ENCODE data around the gene PTGER2. TPM values are rescaled to one million over a fixed set of nuclear protein-coding genes. Genes with fewer than 3 reads are reported as not detected.
A peak's percentile ranks its signal among the peaks of the same experiment; 100 is the strongest.

PTGER2 gene
- polyA plus RNA-seq, 1 of the 3 experiments (the other 2 are of a cell fraction): 0.67 TPM

DNA sequence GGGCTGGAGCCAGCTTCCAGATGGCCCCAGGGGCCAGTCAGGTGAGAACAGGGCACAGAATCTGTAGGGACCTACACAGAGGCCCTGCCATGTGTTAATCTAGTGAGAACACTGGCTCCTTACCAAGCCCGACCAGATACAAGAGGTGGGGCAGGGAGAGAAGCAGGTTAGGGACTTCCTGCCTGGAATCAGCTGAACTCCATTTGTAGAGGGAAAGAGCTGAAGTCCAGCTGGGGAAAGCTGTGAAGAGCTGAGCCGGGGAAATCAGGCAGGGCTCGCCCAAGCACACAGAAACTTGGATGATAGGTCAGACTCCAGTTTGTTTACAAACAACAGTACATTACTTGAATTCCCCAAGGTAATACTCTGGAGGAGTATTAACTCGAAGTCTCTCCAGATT is 46.7 kb downstream of the PTGER2 start (continued):
- no peak for TF ChIP-seq ZBTB33 (IDR thresholded peaks at IDR 0.05; ENCODE audit: borderline replicate concordance, low read depth)
- no peak for TF ChIP-seq USF1 (IDR thresholded peaks at IDR 0.05; ENCODE audit: borderline replicate concordance, low read depth)
- no peak for TF ChIP-seq FOXM1 (IDR thresholded peaks at IDR 0.05; ENCODE audit: low read depth)
- TF ChIP-seq TEAD4 (IDR thresholded peaks at IDR 0.05; ENCODE audit: borderline replicate concordance, insufficient read depth): no peak

GRCh38 chr14:52363041-52363704 is 49.1 kb downstream of the PTGER2 start:
- no peaks in the 10 kb centered on the region for H3K9me3 ChIP-seq
- CTCF ChIA-PET: interaction anchor here (1.1 to 1.4 kb wide), 2 partner anchors 14 to 63 kb away, joined by 3 to 5 read pairs; no protein-coding TSS in a partner anchor
- TF ChIP-seq RCOR1 (IDR thresholded peaks at IDR 0.05; ENCODE audit: low read length) (no peak), NRF1 (IDR thresholded peaks at IDR 0.05; ENCODE audit: low read depth, low read length) (no peak), YY1 (IDR thresholded peaks at IDR 0.05; ENCODE audit: low read depth) (no peak), EP300 (IDR thresholded peaks at IDR 0.05; ENCODE audit: borderline replicate concordance in 1 of 2, low read depth in 1 of 2, low read length in 1 of 2) (no peak)
- H3K4me2 ChIP-seq: no peak overlapping the region
- H4K20me1 ChIP-seq (ENCODE audit: insufficient read depth): no peaks in the 10 kb centered on the region
- H3K79me2 ChIP-seq (ENCODE audit: insufficient read depth): no peaks in the 10 kb centered on the region
- H3K4me1 ChIP-seq (ENCODE audit: control insufficient read depth in 1 of 2, insufficient read depth in 2 of 2, low read depth in 1 of 2, low read length in 1 of 2): peaks cover 0 to 7% of the 10 kb centered on the region in 2 experiments; a peak in 2 of 4 replicates
- no peaks in the 10 kb centered on the region for H3K9me2 ChIP-seq
- H3F3A ChIP-seq (replicated peaks; ENCODE audit: insufficient read depth): no peaks in the 10 kb centered on the region
- DNase-seq: no peak
- H3K27ac ChIP-seq (ENCODE audit: low read depth in 2 of 2, low read length in 1 of 2): peak overlapping the region in 1 of 2 experiments; percentile 34; a peak in 1 of 4 replicates
- POLR2A ChIA-PET: no interaction called here
- 72% methylated on average over 2 of the region's 2 CpGs for WGBS (ENCODE audit: low lambda C conversion rate)
- H3K27me3 ChIP-seq (ENCODE audit: insufficient read depth): no peaks in the 10 kb centered on the region
- no peak overlapping the region for H3K9ac ChIP-seq
- no peak overlapping the region for H2AFZ ChIP-seq (ENCODE audit: low read depth)
- H3K36me3 ChIP-seq (replicated peaks in 1 of 2; ENCODE audit: control insufficient read depth in 1 of 2, insufficient read depth in 2 of 2, low read length in 1 of 2): no peaks in the 10 kb centered on the region
- H3K4me3 ChIP-seq (ENCODE audit: low read depth in 2 of 2, low read length in 1 of 2): no peak overlapping the region

GRCh38 chr14:52363961-52364360 is 49.8 kb downstream of the PTGER2 start:
- no peak overlapping the region for H2AFZ ChIP-seq (ENCODE audit: low read depth)

More at GRCh38 chr14:52363961-52364360, 49.8 kb downstream of the PTGER2 start:
- ChIA-PET POLR2A (no interaction called here), CTCF (interaction anchor here (0.6 to 1.4 kb wide), 2 partner anchors 18 kb away, joined by 3 read pairs; no protein-coding TSS in a partner anchor)
- H3K9ac ChIP-seq: no peak overlapping the region
- WGBS (ENCODE audit: low lambda C conversion rate): 33% methylated on average over 1 of the region's 1 CpG
- no peak overlapping the region for H3K4me3 ChIP-seq (ENCODE audit: low read depth in 2 of 2, low read length in 1 of 2)
- H3K4me2 ChIP-seq: no peak overlapping the region
- H3K9me3 ChIP-seq: no peaks in the 10 kb centered on the region
- H3K27ac ChIP-seq (ENCODE audit: low read depth in 2 of 2, low read length in 1 of 2): no peak overlapping the region
- H3K9me2 ChIP-seq: no peaks in the 10 kb centered on the region
- no peaks in the 10 kb centered on the region for H3F3A ChIP-seq (replicated peaks; ENCODE audit: insufficient read depth)
- H3K36me3 ChIP-seq (replicated peaks in 1 of 2; ENCODE audit: control insufficient read depth in 1 of 2, insufficient read depth in 2 of 2, low read length in 1 of 2): no peaks in the 10 kb centered on the region
- H4K20me1 ChIP-seq (ENCODE audit: insufficient read depth): no peaks in the 10 kb centered on the region
- no peaks in the 10 kb centered on the region for H3K79me2 ChIP-seq (ENCODE audit: insufficient read depth)
- peaks cover 0 to 7% of the 10 kb centered on the region in 2 experiments; a peak in 2 of 4 replicates for H3K4me1 ChIP-seq (ENCODE audit: control insufficient read depth in 1 of 2, insufficient read depth in 2 of 2, low read depth in 1 of 2, low read length in 1 of 2)
- TF ChIP-seq PBX3 (IDR thresholded peaks at IDR 0.05): no peak
- no peak for TF ChIP-seq SIN3A (IDR thresholded peaks at IDR 0.05; ENCODE audit: borderline replicate concordance, low read depth, low read length)
- TF ChIP-seq GABPA (IDR thresholded peaks at IDR 0.05; ENCODE audit: low read depth): no peak
- TF ChIP-seq RAD21 (IDR thresholded peaks at IDR 0.05; ENCODE audit: low read length): no peak
- no peak for TF ChIP-seq NRF1 (IDR thresholded peaks at IDR 0.05; ENCODE audit: low read depth, low read length)
- no peaks in the 10 kb centered on the region for H3K27me3 ChIP-seq (ENCODE audit: insufficient read depth)
- no peak for DNase-seq

All from SK-N-SH (cell line).